ENCODE data around the gene PITPNB.

The PITPNB gene

DNA sequence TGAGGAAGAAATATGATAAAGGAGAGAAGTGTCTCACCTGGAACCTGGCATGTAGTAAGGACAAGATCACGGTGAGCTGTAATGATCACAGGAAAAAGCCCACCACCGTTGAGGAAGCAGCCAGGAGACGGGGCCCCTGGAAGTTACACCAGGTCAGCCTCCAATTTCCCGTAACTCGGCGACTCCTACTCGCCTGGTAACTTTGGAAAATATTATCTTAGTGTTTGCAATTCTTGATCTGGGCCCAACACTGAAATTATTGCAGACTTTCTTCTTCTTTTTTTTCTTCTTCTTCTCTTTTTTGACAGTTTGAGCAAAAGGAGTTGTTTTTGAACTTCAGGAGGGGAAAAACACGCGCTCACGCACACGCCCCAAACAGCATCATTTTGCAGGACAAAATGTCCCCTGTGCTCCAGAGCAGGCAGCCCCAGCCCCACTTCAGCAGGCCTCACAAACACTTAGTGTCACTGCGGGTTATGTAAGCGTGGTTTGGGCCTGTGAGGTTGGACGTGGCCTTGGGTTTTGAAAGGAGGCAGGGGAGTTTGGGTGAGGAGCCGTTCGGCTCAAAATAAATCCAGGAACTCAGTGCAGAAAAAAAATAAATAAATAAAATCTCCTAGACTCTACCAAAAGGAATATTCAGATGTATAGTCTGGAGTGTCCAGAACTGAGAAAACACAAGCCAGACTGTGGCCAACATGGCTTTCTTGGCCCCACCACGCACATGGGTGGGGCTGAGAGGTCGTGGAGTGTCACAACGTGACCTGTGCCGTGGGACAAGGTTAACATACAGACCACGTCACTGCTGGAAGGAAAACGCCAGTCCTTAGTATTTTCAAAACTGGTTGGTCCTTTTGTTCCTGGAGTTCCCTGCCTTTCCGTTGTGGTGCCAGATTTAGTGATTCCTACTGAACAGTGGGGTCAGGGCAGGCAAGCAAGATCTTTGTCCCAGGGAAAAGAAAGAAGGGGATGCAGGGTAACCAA, 91.2 kb downstream of the PITPNB start:
- DNase-seq: no peak

DNA sequence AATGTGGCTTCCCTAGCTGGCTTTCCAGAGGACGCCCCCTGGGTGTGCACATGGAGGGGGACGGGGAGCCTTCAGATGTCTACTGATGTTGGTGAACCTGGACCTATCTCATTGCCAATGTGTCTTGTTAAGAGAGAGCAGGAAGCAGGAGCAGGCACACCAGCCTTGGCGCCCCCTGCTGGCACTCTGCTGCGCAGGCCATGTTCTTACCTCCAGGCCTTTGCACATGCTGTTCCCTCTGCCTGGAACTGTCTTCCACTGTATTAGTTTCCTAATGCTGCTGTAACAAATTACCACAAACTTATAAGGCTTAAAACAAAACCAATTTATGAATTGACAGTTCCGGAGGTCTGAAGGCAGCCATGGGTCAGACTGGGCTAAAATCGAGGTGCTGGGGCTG, 93.9 kb downstream of the PITPNB start:
- DNase-seq: no peak

DNA sequence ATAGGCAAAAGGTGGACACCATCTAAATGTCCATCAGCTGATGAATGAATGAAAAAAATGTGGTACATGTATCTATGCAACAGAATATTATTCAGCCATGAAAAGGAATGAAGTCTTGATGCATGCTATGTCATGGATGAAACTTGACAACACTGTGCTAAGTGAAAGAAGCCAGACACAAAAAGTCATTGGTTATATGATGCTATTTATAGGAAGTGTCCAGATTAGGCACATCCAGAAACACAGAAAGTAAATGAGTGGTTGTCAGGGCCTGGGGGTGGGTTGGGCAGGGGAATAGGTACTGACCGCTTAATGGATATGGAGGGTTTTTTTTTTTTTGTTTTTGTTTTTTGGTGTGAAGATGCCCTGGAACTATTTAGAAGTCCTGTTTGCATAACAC, 95.8 kb downstream of the PITPNB start:
- no peak for DNase-seq

DNA sequence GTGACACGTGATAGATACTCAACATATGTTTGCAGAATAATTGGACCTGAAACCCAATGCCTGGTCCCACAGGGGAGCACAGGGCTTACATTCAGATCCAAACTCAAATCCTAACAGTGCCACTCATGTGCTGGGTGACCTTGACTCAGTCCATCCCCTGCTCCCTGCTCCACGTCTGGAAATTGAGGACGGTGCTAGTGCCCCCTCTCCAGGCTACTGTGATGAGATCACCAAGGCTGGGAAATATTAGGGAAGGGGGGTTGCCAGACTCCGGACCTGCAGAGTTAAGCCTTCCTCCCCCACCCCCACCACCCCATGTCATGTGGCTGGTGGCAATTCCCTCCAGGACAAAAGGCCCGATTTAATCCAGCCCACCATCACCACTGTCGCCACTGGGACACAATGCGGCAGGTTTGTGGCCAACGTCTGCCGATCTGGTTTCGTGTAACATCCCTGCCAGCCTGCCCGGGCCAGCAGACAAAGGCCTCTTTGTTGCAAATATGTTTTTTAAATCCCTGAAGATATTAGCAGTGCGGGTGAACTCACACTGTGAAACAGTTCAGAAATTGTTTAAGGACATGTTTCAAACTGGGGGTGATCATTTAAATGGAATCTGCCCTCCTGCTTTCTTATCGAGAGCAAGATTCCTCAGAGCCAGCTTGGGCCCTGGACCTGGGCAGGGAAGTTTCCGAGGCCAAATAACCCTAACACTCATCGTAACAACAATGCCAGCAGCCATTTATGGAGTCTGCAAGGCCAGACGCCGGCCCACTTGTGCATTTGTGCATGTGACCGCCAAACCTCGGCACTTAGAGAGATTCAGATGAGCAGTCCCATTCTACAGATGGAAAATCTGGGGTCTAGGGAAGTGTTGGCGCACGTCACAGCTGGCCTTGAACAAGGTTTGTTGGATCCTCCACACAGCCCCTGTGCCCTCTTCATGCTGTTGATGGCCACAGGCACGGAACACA, 97.9 kb downstream of the PITPNB start:
- DNase-seq: no peak

DNA sequence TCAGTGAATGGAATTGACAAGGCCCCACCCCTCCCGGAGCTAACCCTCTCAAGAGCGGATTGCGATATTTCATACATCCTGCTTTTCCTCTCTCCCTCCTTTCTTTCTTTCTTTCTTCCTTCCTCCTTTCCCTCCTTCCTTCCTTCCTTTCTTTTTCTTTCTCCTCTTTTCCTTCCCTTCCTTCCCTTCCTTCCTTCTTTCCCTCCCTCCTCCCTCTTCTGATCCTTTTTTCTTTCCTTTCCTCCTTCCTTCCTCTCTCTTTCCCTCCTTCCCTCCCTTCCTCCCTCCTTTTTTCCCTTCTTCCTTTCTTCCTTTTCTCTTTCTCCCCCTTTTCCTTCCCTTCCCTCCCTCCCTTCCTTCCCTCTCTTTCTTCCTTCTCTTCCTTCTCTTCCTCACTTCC, 102.5 kb downstream of the PITPNB start:
- no peak for DNase-seq

DNA sequence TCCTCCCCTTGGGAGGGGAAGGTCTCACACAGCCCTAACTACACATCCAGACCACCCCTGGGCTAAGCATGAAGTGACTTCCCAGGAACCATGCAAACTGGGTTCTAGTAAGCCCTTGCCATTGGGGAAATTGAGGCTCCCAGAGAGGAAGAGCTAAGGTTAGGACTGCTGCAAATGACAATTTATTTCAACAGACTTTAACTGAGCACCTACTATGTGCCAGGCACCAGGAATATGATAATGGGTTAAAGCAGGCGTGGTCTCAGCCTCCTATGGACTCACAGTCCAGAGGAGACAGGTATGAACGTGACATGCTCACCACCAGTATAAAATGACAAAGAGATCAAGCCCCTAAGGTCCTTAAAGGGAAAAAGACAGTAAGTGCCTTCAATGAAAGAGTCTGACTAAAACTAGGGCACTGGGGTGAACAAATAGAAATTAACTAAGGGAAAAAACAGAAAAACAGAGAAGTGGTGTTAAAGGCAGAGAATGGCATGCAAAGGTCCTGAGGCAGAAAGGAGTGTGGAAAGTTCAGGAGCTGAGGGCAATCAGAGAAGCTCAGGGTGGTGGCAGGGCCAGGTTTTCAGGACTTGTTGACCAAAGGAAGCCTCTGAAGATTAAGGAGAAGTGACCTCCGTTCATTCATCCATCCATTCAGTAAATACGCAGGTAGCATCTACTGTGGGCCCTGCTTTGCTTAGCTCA, 103.1 kb downstream of the PITPNB start:
- no peak for DNase-seq

DNA sequence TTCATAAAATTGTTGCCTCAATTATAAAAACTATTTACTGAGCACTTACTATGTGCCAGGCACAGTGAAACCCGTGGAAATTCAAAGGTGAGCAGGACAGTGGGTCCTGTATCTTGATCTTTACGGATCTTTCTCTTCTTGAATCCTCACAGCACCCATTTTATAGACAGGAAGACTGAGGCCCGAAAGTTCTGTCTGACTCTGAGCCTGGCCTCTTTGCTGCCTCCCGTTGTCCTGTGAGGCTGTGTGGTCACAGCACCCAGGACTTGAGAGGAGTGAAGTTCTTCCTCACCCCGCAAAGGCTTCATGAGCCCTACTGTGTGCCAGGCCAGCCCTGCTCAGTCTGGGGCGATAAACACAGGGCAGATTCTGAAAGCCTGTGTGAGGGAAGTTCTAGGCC, 104.1 kb downstream of the PITPNB start:
- DNase-seq: no peak

DNA sequence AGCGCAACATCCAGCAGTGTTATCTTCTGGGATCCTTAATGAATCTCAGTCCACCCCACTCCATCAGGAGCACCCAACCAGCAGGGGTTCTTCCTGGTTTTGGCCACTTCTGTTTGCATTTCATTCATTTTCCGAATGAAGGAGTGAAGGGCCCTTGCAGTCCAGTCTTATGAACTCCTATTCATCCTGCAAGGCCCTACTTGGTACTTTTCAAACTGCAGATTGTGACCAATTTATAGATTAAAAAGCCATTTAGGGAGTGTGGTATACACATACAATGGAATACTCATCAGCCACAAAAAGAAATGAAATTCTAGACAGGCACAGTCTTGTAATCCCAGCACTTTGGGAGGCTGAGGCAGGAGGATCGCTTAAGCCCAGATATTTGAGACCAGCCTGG, 107.3 kb downstream of the PITPNB start:
- DNase-seq: no peak

DNA sequence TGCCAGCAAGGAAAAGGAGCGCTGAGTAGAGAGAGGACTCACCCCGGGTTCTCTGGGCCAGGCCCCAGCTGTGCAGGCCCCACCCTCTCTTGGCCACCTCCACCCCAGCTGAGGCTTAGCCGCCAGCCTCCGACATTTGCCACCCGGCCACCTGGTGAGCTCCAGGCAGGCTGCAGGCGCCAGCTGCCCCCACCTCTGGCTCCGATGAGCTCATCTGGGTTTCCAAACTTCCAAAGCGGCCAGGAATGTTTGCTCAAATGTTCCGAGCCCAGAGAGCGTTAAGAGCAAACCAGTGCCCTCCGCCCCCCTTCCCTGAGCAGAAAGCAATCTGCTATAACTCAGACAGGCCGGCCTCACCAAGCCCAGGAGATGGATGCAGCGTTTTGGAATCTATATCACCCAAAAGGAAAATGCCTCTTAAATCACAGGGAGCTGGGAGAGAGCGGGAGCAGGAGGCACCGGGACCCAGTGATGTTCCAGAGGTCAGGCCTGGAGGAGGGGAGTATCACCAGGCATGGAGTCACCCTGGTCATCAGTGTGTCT, 108.4 kb downstream of the PITPNB start:
- DNase-seq: peak; percentile 10

DNA sequence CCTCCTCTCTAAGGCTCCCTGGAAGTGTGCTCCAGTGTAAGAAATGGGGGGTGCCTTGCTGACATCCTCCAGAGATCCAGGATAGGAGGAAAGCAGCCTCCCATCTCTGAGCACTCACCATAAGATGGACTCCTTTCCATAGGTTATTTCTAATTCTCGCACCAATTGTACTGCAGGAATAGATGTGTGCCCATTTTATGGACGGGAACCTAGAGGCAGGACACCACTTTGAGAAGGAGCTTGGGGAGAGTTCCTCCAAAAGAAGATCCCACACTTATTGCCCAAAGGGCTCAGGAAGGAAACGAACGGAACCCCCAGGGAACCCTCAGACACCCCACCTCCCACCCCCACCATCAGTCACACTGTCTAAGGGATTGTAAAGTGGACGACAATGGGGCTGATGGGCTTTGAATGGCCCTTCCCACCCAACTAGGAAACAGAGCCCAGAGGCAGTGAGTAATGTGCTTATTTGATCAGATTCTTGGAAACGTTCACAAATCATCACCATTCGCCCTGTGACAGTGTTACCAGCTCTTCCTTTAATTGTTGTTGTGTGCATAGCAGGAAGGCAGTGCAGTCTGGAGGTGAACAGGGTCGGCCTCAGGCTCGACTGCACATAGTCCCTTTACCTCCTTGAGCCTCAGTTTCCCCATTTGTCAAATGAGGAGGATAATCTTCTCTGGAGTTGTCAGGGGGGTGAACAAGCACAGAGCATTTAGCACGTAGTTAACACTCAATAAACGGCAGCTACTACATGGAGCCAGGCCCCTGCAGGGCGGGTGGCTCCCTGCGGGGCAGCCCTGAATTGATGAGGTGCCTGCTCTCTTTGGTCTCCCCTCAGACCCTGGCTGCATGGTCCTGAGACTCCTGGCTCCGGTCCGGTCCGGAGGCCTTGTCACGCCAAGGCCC, 109.1 kb downstream of the PITPNB start:
- no peak for DNase-seq

DNA sequence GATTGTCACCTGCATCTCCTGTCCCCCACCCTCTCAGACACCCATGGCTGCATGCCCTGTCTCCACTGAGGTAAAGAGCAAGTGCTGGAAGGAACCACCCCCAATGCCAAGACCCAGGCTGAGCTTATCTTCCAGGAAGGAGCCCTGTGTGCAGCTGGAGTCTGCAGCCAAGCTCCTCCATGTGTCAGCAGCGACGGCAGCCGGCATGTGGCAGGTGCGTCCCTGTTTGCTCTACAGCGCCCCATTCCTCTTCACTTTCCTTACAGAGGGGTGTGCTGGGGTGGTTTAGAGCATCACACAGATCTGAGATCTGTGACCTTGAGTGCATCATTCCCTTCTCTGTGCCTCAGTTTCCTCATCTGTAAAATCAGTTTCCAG, 109.8 kb downstream of the PITPNB start:
- peak; percentile 21 for DNase-seq

DNA sequence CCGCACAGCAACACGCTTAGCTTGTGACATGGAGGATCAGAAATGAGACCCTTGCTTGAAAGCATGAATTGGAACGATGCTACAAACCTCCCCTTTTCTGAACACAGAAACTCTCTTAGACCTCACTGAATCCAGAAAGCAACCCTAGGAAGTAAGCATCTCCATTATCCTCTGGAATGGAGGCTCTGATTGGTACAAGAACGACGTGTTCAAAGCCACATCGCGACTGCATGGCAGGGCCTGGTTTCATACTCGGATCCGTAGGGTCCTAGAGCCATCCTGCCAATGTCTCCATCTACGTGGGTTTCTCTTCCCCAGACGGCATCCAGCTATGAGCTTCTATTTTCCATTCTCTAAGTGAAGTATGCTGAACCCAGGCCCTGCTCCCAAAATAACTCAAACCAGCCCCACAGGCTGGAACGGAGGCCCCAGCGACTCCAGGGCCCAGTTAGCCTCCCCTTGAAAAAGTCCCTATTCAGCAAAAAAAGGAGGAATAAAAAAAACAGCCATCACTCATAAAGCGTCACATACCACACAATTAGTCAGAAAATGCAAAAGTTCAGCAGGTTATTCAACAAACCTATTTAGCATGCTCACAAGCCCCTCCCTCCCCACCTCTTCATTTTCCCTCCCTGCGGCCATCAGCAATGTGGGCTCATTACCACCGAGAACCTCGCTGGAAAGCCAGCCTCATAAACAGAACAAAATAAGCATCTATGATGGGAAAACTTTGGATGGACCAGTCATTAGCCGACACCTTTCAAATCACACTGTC, 110.4 kb downstream of the PITPNB start:
- DNase-seq: no peak

DNA sequence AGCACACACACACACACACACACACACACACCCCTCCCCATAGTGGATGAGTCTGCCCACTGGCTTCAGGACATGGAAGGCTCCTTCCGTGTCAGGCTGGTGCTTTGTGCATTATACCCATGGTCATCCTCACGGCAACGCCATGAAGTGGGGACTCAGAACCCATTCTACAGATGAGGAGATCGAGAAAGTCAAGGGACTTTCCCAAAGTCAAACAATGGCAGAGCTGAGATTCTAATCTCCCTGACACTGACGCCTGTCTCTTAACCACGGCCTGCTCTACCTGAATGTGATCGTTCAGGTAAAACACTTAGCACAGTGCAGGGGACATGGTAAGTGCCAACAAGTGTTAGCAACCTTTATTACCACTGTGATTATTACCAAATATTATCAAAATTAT, 113.2 kb downstream of the PITPNB start:
- DNase-seq: no peak

DNA sequence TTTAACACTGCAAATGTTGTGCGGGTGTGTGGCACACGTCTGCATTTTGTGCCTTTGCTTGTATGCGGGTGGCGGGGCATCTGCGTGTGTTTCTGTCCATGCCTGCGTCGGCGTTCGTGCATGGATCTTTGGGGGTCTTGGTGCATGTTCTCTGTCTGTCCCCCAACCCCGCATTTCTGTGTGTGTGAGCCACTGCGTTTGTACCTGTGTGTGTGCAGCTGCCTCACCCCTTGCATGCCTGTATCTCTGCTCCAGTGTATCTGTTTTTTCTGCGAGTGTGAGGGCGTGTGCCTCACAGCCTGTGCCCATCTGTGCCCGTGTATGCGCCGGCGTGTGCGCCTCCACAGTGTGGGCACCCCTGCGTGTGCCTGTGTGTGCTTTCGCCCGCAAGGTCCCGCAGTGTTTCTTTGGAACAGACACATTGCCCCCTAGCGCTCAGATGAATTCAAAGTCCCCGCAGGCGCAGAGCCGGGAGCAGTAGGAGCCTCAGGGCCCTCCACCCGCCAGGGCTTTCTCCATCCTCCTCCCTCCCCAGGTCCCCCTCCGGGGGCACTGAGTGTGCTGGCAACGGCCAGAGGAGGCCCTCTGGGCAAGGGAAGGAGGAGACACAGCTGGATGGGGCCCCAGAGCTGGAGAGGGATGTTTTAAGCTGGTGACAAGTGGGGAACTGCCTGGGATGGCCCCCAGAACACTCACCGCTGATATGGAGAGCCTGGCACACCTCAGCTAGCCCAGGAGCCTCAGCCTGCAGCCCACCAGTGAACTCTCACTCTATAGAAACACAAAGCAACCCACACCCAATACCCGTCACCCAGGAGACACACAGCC, 114.4 kb downstream of the PITPNB start:
- DNase-seq: peak; percentile 27

DNA sequence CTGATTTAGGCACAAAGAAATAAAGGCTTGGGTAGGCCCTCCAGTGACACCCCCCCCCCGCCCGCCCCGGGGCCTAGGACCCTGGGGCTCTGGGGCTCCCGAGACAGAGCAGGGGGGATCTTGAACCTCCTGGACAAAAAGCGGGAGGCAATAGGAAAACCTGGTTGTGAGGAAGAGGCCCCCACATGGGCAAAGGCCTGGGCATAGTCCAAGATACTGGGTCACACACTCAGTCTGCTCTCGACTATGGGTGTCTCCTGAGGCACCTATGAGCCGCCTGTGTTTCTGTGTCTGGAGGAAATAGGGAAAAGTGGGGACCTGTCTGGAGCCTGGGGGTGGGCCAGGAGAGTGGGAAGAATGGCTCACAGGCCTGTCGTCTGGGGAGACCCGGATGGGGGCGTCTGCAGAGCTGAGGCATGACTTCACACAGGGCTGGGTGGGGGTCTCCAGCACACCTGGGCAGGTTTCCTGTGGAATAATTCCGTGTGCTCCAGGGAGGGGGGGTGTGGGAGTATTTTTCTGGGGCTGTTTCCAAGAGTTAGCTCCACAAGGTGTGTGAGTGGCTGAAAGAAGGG, 115.1 kb downstream of the PITPNB start:
- DNase-seq: no peak

DNA sequence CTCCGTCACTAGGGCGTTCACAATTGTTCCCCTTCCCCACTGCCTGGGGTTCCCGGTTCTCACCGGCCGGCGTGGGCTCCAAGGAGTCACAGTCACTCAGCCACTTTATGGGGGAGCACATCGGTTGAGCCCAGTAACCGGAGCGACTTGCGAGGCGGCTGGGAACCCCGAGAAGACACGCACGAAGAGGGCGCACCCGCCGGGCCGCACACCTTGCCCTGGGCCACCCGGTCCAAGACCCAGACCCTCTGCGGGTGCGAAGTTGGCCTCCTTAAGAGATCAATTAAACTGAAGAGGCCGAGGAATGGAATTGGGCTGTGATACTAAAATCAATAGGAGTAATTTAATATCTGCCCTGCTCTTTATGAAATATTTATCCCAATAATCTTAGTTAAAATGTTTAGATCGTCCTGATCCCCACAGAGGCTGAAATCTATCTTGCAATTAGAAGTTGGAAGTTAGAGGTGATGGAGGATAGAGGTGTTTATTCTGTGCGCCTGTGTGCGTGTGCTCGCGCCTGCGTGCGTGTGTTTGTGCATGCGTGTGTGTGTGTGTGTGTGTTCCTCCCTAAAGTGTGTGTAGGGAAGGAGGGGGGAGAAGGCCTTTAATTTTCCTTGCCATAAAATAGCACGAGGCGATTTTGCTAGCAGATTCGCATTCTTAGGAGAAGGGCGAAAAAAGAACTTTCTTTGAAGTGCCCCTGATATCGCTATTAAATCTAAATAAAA, 116.5 kb downstream of the PITPNB start:
- no peak for DNase-seq

All from NCI-H510A treated with DMSO at 0.1 percent for 48 hours (cell line).